Left forelimb (tissue), 1 donor: Measurements from ENCODE around the gene STX16.

Source experiments
- DNase-seq: peaks from one replicate; pipeline ENCODE4 v3.0.0-alpha.2; 2018; ENCODE audit warnings: low spot score

STX16 gene

DNA sequence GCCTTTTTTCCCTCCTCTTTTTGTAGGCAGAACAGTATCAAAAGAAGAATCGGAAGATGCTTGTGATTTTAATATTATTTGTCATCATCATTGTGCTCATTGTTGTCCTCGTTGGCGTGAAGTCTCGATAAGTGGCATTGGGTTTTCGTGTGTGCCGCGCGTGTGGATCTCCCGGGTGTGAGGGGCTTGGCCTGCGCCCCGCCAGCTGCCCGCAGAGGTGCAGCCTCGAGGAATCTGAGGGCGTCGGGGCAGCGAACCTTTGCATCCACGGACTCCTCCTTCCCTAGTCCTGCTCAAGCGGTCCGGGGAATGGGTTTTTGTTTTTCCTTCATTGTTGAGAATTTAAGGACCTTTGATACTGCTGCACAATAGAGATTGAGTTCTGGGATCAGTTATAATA is 25.1 kb downstream of the STX16 start:
- no peak for DNase-seq

DNA sequence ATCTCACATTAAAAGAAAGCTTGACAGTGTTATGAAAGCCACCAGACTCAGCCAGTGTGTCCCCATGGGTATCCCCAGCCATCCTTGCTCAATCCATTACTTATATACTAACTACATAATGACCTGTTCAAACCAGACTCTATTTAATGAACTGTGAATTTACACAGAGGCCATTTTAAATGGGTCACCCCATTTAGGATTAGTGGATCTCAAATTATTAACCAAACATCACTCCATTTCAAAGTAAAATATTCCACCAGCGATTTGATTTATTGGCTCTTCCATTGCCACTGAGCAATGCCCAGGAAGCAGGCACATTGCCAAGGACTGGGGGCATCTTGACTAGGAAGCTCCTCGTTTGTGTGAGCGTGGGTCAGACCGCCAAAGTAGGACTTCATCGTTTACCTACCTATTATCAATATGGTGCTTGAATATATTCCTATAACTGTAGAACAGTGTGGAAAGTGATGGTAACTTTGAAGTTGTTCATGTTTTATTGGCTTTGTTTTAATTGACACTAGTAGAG is 26.1 kb downstream of the STX16 start:
- DNase-seq: no peak

DNA sequence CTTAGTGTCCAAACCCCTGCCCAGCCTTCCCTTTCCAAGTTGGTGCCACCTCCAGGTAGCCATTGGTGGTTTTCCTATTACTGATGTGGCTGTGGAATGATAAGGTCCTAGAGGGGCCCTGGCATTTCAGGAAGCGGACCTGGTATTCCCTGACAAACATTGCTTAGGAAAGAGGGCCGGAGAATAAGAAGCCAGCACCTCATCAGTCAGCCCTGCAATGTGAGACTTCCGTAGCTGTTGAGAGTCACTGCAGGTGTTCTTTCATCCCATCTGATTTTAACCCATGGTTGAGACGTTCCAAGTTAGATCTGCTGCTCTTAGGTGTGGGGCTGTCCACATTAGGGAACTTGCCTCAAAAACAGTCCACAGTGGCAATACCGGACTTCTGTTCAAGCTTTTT is 26.7 kb downstream of the STX16 start:
- DNase-seq: no peak

DNA sequence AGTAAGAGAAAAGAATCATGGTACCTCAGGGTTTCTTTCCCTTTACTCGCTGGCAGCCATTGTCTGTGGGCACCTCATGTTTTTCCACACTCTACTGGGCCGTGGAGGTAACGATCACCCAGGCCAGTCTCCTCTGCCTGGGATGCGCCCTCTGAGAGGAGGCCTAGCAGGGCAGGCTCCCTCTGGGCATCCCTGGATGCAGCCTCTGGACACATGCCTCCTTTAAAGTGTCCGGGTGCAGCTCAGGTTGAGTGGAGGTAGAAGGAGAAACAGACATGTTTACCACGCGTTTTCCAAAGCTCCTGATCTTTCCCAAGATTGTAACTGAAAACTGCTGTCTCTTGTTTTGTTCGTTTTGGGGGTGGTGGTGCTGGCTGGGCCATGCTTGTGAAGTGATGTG is 27.7 kb downstream of the STX16 start:
- no peak for DNase-seq

DNA sequence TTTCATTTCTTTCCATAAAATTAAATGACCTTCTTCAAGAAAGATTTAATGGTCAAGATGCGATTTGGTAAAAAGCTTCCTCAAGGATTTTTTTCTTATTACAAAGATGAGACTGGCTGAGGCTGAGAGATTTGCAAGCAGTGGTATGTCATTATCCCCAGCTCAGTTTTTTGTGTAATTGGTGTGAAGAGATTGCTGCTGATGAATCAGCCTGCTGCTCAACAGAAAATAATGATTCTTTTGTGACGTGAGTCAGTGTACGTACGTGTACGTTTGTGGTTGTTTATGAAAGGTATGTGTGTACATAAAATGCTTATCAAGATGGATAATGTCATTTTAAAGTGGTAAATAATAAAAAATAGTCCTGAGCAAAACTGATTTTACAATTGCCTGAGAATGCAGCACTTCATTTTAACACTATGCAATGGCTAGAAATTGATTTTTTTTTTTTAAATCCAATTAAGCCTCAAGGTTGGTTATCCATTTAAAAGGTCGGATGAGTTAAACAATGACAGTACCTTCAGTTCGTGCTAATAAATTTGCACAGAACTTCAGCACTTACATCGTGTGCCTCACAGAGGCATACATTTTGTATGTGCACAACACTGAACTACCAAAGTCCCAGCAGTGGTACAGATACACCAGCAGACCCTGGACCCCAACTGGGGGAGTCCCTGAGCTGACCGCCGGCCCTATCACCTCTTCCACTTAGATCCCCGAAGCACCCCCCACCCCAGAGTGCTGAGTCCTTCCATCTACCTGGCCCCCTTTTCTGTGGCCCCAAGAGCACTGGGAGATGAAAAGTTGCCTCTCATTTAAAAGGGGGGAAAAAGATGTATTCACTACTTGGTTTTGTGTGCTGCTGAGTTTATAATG is 31.8 kb downstream of the STX16 start:
- DNase-seq: no peak

DNA sequence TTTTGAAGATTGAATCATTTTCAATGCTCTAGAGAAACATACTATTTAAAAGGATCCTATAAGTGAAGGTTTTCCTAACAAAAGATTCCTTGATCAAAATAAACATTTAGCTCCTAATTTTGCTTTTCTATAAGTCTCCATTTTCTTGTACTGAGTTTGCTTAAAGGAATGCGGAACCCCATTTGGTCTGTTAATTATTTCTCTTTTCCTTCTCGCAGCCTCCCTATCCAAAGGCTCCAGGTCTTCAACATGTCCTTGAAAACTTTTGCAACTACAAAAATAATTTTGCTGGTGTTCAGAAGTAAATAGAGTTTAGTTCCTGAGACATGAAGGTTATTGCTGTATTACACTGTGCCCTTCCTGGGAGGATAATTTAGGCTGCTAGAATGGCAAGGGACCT is 33.2 kb downstream of the STX16 start:
- DNase-seq: no peak

DNA sequence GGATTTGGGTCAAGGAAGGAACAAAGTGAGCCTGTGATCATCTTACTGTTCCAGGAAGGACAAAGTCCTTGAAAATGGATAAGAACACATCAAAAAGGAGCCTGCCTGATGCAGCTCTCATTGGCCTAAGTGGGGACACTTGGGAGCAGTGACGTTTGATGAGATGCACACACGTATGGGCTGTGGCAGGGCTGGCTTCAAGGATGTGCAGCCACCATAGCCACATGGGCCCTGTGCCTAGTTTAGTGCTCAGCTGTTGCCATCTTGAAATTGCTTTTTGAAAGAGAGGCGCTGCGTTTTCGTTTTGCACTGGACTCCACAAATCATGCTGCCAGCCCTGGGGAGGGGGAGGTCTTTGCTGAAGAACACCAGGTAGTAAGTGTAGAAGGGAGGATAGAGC is 34.9 kb downstream of the STX16 start:
- DNase-seq: no peak

DNA sequence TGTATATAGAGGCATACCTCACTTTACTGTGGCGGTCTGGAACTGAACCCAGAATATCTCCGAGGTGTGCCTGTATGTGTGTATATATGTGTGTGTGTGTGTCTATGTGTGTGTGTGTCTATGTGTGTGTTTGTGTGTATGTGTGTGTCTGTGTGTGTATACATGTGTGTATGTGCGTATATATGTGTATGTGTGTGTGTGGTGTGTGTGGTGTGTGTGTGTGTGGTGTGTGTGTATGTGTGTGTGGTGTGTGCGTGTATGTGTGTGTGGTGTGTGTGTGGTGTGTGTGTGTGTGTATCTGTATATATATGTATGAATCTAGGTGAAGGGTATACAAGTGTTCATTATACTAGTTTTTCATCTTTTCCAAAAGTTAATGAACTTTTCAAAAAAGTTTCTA is 37.3 kb downstream of the STX16 start:
- no peak for DNase-seq

DNA sequence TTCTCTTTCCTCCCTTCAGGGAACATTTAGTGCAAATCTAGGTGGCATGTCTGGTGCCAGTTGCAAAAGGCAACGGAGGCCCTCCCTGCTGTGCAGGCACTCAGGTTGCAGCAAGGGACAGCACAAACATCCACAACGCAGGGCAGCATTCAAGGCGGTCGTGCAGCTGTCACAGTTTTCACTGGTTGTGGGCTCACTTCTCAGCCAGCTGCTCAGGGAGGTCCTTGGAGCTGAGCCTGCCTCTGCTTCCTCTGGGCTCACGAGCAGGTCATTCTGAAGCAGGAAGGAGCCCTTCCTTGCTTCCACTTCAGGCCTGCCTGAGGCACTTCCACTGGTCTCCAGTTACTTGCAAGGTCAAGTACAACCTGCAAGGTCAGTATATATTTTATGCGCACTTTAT is 37.8 kb downstream of the STX16 start:
- DNase-seq: peak; percentile 82

DNA sequence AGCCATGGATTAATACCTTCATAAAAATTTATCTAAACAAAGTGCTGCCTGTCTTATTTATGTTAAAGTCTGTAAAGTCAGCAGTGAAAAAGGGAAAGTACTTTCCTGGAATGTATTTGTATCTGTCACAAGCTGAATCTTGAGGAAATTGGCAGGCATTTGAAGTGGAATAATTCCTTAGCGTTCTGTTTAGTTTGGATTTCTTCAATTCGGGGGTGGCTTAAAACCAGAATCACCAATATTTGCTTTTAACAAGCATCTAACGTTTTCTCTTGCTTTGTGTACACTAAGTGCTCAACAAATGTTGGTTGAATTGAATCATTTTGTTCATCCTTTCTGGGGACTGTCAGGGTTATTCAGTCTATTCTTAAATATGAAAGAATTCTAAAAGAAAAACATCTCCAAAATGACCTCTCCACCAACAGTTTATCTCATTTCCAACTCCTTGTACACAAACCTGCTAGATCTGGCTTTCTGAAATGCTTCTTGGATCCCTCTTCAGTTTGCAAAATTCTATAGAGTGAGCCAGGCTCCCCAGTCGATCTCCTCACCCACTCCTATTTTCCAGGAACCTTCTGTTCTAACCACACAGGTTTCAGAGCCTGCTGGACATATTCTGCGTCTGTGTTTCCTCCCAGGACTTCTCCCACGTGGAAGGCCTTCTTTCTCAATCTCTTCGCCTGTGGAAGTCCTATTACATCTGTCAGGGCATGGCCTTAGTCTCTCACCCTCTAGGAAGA is 39.5 kb downstream of the STX16 start:
- peak; percentile 71 for DNase-seq

DNA sequence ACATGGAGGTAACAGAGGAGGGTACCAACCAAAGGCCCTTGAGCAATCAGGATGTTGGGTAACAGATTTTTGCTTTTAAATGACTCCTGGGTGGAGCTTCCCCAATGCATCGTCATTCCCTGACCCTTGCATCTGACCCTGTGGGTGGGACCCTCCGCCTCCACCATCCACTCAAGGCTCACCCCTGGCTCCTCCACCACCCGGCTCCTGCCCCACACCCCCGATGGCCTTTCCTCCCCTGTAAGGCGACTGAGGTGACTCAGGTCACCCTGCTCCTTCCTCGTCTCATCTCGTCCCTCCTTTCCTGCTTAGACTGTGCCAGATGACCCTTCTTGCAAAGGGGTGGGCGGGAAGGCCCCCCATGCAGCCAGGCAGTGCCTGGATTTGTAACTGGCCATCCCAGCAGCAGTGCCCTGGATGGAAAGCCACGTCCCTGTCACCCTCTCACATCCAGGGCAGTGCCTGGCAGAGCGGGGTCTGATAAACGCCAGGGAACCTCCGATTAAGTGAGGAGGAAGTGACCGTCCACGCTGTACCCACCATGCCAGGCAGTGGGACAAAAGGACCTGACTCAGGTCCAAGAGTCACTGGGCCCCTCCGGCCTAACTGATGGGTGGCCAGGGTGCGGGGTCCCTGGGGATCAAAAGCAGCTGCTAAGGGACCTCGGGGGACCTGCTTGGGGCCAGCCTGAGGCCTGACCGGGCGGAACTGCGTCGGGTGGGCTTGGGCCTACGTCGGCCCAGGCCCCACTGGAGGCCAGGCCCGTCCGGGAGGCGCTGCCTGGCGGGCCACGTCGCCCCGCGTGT is 40.9 kb downstream of the STX16 start:
- peak; percentile 65 for DNase-seq

DNA sequence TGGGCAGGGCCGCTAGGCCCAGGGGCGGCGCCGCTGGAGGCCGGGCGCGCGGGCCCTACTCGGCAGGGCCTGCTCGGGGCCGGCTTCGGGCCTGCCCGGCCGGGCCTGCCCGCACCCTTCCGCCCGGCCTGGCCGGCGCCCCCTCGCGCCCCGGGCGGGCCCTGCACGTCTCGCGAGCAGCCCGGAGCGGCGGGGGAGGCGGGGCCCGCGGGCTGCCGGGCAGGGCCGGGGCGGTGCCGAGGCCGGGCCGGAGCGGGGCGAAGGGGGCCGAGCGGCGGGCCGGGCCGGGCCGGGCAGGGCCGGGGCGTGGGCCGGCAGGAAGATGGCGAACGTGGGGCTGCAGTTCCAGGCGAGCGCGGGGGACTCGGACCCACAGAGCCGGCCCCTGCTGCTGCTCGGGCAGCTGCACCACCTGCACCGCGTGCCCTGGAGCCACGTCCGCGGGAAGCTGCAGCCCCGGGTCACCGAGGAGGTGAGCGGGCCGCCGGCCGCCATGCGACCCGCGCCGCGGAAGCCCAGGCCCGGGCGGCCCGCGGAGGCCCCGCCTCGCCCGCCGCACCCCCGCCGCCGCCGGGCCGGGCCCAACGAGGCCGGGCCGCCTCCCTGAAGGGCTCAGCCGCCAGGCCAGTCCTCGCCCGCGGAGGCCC is 41.6 kb downstream of the STX16 start, which contains the start of gene NPEPL1:
Gene NPEPL1 (plus strand): TSS at position 222 of the 647 bp plus-strand sequence. CDS start 101 bp downstream, at position 323.
- DNase-seq: peak; percentile 78

DNA sequence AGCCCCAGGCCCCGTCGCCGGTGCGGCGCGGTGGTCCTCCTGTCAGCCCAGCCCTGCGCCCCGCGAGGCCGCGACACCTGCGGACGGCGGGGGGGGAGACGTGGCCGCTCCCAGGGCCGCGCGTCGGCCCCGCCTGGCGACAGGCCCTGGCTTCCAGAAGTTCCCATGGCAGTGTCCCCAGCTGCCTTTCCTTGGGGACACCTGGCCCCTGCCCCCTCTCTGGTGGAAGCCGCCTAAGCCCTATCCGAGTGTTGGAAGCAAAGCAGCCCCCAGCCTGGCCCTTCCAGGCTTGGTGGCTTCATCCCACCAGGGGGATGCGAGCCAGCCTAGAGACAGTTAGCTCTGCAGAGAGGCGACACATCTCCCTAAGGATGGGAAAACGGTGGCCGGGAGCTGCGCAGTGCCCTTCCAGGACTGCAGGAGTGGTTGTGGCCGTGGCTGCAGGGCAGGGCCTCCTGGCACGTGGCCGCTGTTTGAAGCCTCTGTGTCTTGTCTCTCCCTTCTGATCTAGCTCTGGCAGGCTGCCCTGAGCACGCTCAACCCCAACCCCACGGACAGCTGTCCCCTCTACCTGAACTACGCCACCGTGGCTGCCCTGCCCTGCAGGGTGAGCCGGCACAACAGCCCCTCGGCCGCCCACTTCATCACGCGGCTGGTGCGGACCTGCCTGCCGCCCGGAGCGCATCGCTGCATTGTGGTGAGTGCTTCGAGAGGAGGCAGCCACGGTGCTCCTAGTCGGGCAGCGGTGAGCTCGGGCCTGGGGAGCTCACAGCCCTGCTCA is 42.3 kb downstream of the STX16 start:
- DNase-seq: peak; percentile 67

DNA sequence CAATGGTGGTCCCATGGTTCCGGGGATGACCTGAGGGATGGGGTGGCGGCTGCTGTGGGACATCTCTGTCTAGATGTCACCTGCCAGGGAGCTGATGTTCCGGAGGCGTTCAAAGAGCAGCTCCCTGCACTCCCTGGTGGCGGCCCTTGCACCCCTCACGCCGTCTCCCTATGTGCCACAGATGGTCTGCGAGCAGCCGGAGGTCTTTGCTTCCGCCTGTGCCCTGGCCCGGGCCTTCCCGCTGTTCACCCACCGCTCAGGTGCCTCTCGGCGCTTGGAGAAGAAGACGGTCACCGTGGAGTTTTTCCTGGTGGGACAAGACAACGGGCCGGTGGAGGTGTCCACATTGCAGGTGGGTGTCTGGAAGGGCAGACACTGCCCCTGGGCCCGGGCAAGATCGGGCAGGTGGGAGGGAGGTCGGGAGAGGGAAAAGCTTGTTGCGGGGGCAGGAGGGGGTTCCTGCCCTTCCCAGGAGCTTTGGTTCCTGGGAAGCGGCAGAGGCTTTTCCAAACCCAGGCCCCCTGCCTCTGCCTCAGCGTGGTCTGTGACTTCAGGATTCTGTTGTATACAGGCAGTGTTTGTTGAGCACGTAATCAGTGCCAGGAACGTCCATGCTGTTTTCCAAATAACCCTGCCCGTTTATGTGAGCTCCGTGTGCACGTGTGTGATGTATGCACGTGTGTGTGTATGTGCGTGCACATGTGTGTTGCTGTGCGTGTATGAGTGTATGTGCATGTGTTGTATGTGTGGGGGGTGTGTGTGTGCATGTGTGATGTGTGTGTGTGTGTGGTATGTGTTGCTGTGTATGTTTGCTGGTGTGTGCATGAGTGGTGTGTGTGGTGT is 43.4 kb downstream of the STX16 start:
- peak; percentile 61 for DNase-seq

DNA sequence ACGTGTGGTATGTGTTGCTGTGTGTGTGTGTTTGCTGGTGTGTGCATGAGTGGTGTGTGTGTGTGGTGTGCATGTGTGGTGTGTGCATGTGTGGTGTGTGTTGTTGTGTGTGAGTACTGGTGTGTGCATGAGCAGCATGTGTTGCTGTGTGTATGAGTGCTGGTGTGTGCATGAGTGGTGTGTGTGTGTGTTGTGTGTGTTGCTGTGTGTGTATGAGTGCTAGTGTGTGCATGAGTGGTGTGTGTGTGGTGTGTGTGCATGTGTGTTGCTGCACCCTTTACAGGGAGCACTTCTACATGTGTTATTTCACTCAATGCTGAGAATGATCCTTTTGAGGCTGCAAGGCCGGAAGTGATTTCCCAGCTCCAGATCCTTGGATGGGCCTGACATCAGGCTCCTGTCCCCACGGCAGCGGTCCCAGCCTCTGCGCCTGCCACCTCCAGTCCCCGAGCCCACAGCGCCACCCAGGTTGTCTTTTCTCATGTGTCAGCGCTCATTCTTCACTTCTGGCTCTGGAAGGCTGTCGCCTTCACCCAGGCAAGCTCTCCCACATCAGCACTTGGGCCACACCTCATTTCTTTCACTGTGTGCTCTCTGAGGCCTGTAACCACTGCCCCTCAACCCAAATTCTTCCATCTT is 44.1 kb downstream of the STX16 start:
- DNase-seq: no peak

DNA sequence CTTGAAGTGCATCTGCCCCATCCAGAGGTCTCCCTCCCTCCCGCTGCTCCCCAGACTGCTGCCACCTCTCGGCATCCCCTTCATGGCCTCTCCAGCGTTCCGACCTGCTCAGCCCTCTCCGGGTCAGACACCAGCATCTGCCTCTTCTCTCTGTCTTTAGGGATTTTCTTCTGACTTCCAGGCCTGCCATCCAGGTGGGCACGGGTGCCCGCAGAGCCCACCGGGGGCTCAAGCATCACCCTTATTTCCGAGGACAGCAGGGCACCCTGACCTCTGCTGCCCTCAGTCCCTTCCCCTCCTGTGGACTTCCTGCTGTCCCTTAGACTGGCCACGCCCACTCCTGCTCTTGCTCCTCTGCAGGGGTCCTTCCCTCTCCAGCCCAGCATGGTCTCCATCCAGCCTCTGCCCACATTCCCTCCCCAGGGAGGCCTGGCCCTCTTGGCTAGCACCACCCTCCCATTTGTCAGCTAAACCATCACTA is 44.9 kb downstream of the STX16 start:
- peak; percentile 38 for DNase-seq

DNA sequence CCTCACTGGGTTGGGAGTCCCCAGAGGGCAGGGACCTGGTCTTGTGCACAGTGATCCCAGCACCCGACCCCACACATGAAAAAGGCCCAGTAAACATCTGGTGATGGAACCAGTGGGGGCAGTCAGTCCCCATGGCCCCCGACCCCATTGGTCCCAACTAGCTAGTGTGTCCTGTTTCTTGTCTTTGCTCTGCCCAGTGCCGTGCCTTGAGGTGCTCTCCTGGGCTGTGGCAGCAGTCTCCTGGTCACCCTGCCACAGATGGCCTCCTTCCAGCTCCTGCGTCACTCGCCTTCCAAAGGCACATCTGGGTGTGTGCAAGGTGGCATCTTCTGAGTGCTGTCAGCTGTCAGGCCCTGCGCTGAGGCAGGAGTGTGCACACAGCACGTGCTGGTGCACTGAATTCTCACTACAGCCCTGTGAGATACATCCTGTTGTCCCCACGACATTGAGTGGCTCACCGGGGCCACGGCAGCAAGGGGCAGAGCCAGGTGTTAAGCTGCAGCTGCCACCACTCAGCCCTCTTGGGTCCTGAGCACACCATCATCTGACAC is 45.4 kb downstream of the STX16 start:
- DNase-seq: no peak

DNA sequence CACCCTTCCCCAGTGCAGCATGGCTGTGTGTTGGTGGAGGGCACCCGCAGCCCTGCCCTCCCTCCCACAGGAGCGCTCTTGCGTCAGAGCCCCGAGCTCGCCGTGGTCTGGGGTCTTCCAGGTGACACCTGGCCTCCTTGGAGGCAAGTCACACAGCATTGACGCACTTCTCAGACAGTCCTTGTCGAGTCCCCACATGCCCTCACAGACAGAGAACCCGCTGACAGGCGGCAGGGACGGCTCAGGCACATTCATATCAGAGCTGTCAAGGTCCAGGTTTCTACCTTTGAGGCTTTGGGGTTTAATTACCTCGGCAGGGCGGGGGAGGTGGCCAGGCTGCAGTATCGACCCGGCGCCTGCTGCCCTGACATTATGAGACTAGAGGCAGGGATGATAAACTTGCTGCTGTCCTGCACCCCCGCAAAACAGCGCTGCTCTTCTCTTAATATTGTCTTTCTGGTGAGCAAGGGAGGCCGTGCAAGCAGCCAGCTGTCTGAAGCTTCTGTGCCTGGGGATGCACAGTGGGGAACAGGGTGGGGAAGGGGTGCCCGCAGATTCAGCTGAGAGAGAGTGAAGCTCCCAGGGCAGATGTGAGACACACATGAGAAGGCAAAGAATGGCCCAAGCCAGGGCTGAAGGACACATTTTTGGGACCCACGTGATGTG is 46.3 kb downstream of the STX16 start:
- peak; percentile 55 for DNase-seq
